ENCODE data around the gene ZXDC.

ZXDC gene

GRCh38 chr3:126479642-126480041, 4.0 kb upstream of the ZXDC start:
- no peak for TF ChIP-seq CTCF (IDR thresholded peaks at IDR 0.05; ENCODE audit: insufficient read depth, missing control alignments)
- DNase-seq (ENCODE audit: insufficient read length, low spot score) (no peak), FAIRE-seq (no peak)

- DNase-seq (ENCODE audit: insufficient read length, low spot score) (no peak), FAIRE-seq (no peak)
- TF ChIP-seq CTCF (IDR thresholded peaks at IDR 0.05; ENCODE audit: insufficient read depth, missing control alignments), result no peak
Observed at GRCh38 chr3:126478581-126479310, 3.1 kb upstream of the ZXDC start.

GRCh38 chr3:126477061-126477380, 1.3 kb upstream of the ZXDC start:
- no peak for DNase-seq (ENCODE audit: insufficient read length, low spot score)
- no peak for TF ChIP-seq CTCF (IDR thresholded peaks at IDR 0.05; ENCODE audit: insufficient read depth, missing control alignments)
- FAIRE-seq, result no peak

- DNase-seq (ENCODE audit: insufficient read length, low spot score) (peak; percentile 78), FAIRE-seq (no peak)
- no peak for TF ChIP-seq CTCF (IDR thresholded peaks at IDR 0.05; ENCODE audit: insufficient read depth, missing control alignments)
Observed at GRCh38 chr3:126476166-126477060, 722 bp upstream of the ZXDC start.

- FAIRE-seq, result no peak
- no peak for DNase-seq (ENCODE audit: insufficient read length, low spot score)
- no peak for TF ChIP-seq CTCF (IDR thresholded peaks at IDR 0.05; ENCODE audit: insufficient read depth, missing control alignments)
Observed at GRCh38 chr3:126474498-126475412, 936 bp downstream of the ZXDC start.

GRCh38 chr3:126473292-126474168, 2.2 kb downstream of the ZXDC start:
- TF ChIP-seq CTCF (IDR thresholded peaks at IDR 0.05; ENCODE audit: insufficient read depth, missing control alignments), result no peak
- DNase-seq (ENCODE audit: insufficient read length, low spot score) (no peak), FAIRE-seq (no peak)
